ENCODE data around the gene COL8A1.

Gene COL8A1

GRCh38 chr3:99637368-99638111, 854 bp upstream of the COL8A1 start:
- DNase-seq (ENCODE audit: low spot score) (peak; percentile 80), FAIRE-seq (peak; percentile 75)

GRCh38 chr3:99639579-99639978, 1.2 kb downstream of the COL8A1 start:
- FAIRE-seq = no peak
- DNase-seq (ENCODE audit: low spot score) = no peak

DNA sequence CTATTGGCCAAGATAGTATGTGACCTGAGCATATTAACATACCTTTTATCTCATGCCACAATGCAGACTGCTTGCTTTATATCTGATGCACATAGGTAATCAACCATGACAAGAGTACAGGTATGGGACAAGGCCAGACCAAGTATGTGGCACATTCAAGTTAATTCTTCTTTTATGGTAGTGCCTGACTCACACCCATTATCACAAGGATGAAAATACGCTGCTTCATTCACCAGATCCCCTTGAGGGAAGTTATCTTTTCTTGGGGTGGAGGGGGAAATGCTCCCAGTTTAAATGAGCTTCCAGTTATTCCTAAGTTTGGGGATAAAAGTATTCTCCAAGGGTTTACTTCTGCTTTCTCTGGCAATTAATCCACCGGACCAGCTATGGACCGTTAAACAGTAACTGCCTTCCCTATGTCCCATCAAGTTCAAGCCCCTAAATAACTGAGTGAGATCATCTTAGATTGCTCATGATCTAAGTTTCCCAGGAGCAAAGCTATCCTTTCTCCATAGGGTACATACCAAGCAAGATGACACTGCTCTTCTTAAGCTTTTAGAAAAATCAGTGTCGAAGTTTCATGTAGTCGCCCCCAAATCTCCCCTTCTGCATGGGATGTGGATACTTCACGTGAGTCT, 1.9 kb downstream of the COL8A1 start:
- DNase-seq (ENCODE audit: low spot score) (peak; percentile 75), FAIRE-seq (peak; percentile 90)

DNA sequence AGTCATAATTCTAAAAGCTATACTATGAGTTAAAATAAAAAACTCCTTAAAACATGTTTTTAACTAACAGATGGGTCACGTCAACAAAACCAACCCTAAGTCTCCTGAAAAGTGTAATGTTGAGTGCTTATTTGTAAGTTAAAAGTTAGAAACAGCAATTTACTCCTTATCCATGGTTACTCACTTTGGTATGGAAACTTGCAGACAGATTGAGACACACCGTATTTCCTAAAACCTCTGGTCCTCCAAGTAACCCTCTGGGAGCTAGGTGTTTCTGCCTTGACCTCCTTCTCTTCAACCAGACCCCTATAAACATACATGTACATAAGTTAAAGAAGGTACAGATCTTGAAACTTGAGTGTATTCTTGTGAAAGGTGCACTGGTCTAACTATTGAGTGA, 3.1 kb downstream of the COL8A1 start:
- no peak for FAIRE-seq
- no peak for DNase-seq (ENCODE audit: low spot score)

DNA sequence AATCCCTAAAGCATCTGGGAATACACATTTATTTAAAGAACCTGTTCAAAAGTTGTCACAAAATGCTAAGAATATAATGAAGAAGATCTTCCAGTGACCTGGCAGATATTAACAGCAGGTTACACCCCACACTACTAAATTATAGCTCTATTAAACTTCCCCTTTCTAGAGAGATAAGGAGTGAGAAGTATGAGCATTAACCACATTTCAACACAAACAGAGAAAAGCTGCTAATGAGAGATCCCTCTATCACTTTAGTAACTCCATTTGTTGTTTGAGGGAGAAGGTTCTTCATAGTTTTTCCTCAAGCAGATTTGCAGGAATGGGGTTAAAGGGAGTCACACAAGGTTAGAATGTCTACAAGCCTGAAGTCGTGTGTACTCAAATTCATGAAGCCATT, 3.6 kb downstream of the COL8A1 start:
- DNase-seq (ENCODE audit: low spot score) (no peak), FAIRE-seq (no peak)

- DNase-seq (ENCODE audit: low spot score) (no peak), FAIRE-seq (no peak)
These were observed 5.6 kb downstream of the COL8A1 start for GRCh38 chr3:99644017-99644416.

DNA sequence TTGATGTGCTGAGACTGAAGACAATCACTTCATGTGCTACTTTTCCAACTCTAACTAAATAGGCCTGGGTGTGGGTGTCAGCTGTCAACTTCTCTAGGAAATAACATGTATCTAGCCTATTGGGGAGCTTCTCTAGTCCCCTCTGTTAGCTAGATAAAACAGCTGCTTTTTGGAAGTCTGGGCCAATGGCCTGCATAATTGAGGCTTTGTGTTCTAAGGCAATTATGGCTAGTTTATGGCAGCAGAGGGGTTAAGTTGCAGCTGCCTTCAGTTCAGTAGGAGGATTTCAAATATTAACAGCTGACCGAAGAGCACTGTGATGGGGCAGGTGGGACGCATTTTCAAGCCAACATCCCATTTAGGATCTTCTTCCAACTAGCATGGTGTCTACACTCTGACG, 6.4 kb downstream of the COL8A1 start:
- FAIRE-seq (no peak), DNase-seq (ENCODE audit: low spot score) (no peak)

DNA sequence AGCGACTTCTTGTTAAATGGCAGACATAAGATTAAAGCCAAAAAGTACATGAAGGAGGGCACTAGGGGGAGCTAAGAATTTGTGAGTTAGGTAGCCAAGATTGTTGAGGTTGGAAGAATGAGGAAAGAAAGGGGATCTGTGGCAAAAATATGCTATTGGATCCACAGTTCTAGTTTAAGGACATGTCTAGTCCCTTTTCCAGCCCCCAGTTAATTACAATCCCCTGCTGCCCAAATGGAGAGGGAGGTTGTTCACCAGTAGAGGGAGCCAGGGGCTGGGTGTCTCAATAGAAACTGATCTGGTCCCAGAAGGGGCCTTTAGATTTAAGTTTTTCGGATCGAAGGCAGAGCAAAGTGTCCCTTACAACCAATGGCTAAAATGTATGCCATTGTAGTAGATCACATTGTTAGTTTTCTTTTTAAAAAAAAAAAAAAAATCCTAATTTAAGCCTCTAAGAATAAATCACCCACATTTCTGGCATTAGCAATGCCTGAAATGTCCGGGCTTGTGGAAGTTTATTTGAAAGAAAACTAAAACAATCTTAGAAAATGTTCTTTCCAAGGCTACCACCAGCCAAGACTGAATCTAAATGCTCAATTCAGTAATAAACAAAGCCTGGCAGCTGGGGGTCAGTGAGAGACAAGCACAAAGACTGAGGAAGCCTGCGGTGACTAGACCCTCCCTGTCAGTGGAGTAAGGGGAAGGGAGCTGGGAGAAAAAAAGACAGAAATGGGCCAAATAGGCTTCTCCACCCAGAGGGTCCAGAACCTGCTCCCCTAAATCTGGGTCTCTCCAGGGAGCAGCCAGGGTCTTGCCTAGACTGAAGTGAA, 7.1 kb downstream of the COL8A1 start:
- no peak for DNase-seq (ENCODE audit: low spot score)

GRCh38 chr3:99646107-99646435, 7.7 kb downstream of the COL8A1 start:
- DNase-seq (ENCODE audit: low spot score) (no peak), FAIRE-seq (no peak)

More for the DNA sequence above, 7.1 kb downstream of the COL8A1 start:
- FAIRE-seq = peak; percentile 69

GRCh38 chr3:99647081-99647480, 8.7 kb downstream of the COL8A1 start:
- FAIRE-seq (no peak), DNase-seq (ENCODE audit: low spot score) (no peak)

- FAIRE-seq (peak; percentile 91), DNase-seq (ENCODE audit: low spot score) (peak; percentile 89)
These were observed 9.7 kb downstream of the COL8A1 start for GRCh38 chr3:99648101-99648500.

DNA sequence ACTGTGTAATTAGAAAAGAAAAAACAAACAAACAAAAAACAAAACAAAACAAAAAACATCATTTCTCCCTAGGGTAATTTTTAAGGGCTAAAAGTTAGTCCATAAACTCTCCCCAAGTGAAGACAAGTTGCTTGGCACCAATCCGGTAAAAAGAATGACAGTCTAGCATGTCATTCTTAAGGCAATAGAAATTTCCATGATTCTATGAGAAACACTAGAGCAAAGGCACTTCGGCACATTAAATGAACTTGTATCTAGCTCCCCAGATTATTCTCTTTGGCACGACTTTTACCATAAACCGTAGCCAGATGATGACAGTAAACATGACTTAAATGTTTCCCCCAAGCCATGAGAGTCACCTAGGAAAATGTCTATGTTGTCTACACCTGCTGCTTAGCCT, 10.1 kb downstream of the COL8A1 start:
- DNase-seq (ENCODE audit: low spot score) = no peak
- no peak for FAIRE-seq

GRCh38 chr3:99651531-99651930, 13.1 kb downstream of the COL8A1 start:
- peak; percentile 95 for DNase-seq (ENCODE audit: low spot score)
- FAIRE-seq = peak; percentile 99

DNA sequence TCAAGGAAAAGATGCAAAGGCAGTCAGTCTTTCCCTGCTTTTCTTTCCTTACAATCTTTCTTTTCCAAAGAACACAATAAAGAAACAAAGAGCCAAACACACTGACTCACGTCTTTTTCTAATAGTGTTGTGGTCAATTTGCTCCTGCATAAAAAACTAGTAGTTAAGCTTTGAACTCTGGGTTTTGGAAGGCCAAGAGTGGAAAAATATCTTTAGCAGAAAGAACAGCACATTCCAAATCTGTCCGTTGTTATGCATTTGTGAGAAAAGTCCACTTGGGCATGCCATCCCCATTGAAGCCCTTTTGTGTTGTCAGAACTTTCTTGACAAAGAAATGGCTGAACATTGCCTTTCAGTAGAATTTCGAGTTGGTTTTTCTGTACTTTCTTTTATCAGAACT, 18.2 kb downstream of the COL8A1 start:
- FAIRE-seq = peak; percentile 71
- DNase-seq (ENCODE audit: low spot score) = no peak

DNA sequence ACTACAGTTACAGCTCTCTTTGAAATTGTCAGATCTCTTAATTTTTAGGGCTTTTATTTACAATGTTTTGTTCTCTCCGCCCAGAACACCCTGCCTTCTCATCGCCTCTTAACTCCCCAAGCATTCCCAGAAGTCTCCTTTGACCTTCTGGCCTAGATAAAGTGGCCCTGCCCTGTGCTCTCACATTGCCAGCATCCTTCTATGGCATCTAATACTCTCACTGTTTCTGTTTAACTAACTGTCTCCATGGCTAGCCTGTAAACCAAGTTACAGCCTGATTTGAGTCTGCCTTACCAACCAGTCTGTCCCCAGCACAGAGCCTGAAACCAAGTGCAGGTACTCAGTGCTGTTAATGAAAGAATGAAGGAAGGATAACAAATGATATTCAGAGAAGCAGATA, 19.9 kb downstream of the COL8A1 start:
- peak; percentile 69 for DNase-seq (ENCODE audit: low spot score)

GRCh38 chr3:99659032-99659431, 20.6 kb downstream of the COL8A1 start:
- FAIRE-seq (peak; percentile 99), DNase-seq (ENCODE audit: low spot score) (peak; percentile 100)

More for the DNA sequence above, 19.9 kb downstream of the COL8A1 start:
- no peak for FAIRE-seq

GRCh38 chr3:99659951-99660350, 21.6 kb downstream of the COL8A1 start:
- peak; percentile 51 for DNase-seq (ENCODE audit: low spot score)
- FAIRE-seq = peak; percentile 27

GRCh38 chr3:99662838-99663570, 24.6 kb downstream of the COL8A1 start:
- DNase-seq (ENCODE audit: low spot score) (no peak), FAIRE-seq (no peak)

DNA sequence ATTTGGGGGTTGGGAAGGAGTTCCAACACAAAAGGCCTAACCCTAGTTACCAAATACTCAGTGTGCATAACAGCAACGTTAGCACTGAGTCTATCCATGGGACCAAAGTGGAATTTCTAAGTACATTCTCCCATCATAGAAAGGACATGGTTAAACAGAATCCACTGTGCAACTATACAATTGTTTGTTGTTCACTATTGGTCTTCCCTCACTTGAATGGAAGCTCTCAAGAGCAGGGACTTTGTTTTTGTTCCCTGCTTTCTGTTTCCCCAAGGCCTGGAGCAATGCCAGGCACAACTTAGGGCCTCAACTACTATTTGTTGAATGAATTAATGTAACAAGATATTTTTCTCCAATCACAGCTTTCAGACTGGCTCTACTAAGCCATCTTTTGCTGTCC, 25.6 kb downstream of the COL8A1 start:
- no peak for FAIRE-seq
- no peak for DNase-seq (ENCODE audit: low spot score)

GRCh38 chr3:99665017-99665416, 26.6 kb downstream of the COL8A1 start:
- no peak for DNase-seq (ENCODE audit: low spot score)
- no peak for FAIRE-seq

- FAIRE-seq = peak; percentile 83
- DNase-seq (ENCODE audit: low spot score) = peak; percentile 67
These were observed 27.8 kb downstream of the COL8A1 start for GRCh38 chr3:99666201-99666600.

GRCh38 chr3:99668044-99668443, 29.6 kb downstream of the COL8A1 start:
- DNase-seq (ENCODE audit: low spot score) (no peak), FAIRE-seq (no peak)

Data from RCC 7860 (cell line).